ENCODE data around the gene YES1.

DNA sequence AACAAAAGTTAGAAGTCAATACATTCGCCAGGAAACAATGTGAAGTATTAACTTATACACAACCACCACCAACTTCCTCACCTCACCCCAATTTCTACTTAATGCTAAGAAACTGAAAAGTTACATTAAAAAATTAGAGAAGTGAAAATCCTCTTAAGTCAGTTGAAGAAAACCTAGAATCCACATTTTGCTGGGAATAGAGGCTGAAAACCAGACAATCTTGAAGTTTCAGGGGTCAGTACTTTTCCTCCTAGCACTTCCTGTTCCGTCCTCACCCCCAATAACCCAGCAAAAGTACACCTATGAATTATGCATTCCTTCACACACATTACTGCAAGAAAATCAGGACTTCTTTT, 6.3 kb downstream of the YES1 start:
- no peak for TF ChIP-seq POLR2A (IDR thresholded peaks at IDR 0.05; ENCODE audit: borderline replicate concordance, extremely low read depth, insufficient read depth, insufficient read length)
- TF ChIP-seq, protein P1, sequence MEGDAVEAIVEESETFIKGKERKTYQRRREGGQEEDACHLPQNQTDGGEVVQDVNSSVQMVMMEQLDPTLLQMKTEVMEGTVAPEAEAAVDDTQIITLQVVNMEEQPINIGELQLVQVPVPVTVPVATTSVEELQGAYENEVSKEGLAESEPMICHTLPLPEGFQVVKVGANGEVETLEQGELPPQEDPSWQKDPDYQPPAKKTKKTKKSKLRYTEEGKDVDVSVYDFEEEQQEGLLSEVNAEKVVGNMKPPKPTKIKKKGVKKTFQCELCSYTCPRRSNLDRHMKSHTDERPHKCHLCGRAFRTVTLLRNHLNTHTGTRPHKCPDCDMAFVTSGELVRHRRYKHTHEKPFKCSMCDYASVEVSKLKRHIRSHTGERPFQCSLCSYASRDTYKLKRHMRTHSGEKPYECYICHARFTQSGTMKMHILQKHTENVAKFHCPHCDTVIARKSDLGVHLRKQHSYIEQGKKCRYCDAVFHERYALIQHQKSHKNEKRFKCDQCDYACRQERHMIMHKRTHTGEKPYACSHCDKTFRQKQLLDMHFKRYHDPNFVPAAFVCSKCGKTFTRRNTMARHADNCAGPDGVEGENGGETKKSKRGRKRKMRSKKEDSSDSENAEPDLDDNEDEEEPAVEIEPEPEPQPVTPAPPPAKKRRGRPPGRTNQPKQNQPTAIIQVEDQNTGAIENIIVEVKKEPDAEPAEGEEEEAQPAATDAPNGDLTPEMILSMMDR (IDR thresholded peaks at IDR 0.05 in 2 of 3, conservative IDR thresholded peaks at IDR 0.05 in 1 of 3; ENCODE audit: borderline replicate concordance in 1 of 3, insufficient read depth in 1 of 3, low read depth in 2 of 3, low read length in 2 of 3) = no peak
- TF ChIP-seq YY1 (IDR thresholded peaks at IDR 0.05; ENCODE audit: extremely low read depth, insufficient replicate concordance, low read depth, low read length) = no peak
- TF ChIP-seq, protein P2, sequence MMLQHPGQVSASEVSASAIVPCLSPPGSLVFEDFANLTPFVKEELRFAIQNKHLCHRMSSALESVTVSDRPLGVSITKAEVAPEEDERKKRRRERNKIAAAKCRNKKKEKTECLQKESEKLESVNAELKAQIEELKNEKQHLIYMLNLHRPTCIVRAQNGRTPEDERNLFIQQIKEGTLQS (IDR thresholded peaks at IDR 0.05) = no peak
- TF ChIP-seq REST (IDR thresholded peaks at IDR 0.05; ENCODE audit: low read depth) = no peak
- no peak for TF ChIP-seq RAD21 (IDR thresholded peaks at IDR 0.05; ENCODE audit: low read depth)
- no peak for TF ChIP-seq CEBPB (IDR thresholded peaks at IDR 0.05; ENCODE audit: low read depth)
- no peak for TF ChIP-seq EZH2 (IDR thresholded peaks at IDR 0.05)
- TF ChIP-seq EZH2phosphoT487 (IDR thresholded peaks at IDR 0.05; ENCODE audit: borderline replicate concordance) = no peak
- no peak for TF ChIP-seq POLR2AphosphoS5 (IDR thresholded peaks at IDR 0.05; ENCODE audit: low read depth, low read length)
